HAP-1 (cell line): ENCODE results near the gene SMAD3.

Source experiments
- DNase-seq, 2 experiments: peaks; one replicate each; pipeline ENCODE4 v3.0.0-alpha.2; 2016 to 2020; ENCODE audit warnings: low spot score in 2 of 2
- H3K27me3 ChIP-seq: fragments of 250-450 bp; sonication (Bioruptor Pico); 2 replicates; pipeline ENCODE4 v1.5.1; 2020; ENCODE audit warnings: low read depth, mild to moderate bottlenecking, moderate library complexity
- H3K36me3 ChIP-seq: fragments of 250-450 bp; sonication (Bioruptor Pico); replicated peaks from 2 replicates; pipeline ENCODE4 v1.5.1; 2020; ENCODE audit warnings: mild to moderate bottlenecking
- H3K4me1 ChIP-seq: fragments of 250-450 bp; sonication (Bioruptor Pico); 2 replicates; pipeline ENCODE4 v1.5.1; 2020; ENCODE audit warnings: mild to moderate bottlenecking
- H3K4me3 ChIP-seq: fragments of 250-450 bp; sonication (Bioruptor Pico); 2 replicates; pipeline ENCODE4 v1.5.1; 2020; ENCODE audit warnings: mild to moderate bottlenecking, moderate library complexity
- H3K9me3 ChIP-seq: fragments of 250-450 bp; sonication (Bioruptor Pico); 2 replicates; pipeline ENCODE4 v1.5.1; 2020; ENCODE audit warnings: mild to moderate bottlenecking, moderate library complexity
- in situ Hi-C: fragments of 300-500 bp; cut with MboI; formaldehyde crosslinking; loops from 3 replicates; pipeline ENCODE4 v1.14.3; 2020; ENCODE audit warnings: low sequenced_read_pairs, inconsistent platforms, mixed read lengths

Gene SMAD3

DNA sequence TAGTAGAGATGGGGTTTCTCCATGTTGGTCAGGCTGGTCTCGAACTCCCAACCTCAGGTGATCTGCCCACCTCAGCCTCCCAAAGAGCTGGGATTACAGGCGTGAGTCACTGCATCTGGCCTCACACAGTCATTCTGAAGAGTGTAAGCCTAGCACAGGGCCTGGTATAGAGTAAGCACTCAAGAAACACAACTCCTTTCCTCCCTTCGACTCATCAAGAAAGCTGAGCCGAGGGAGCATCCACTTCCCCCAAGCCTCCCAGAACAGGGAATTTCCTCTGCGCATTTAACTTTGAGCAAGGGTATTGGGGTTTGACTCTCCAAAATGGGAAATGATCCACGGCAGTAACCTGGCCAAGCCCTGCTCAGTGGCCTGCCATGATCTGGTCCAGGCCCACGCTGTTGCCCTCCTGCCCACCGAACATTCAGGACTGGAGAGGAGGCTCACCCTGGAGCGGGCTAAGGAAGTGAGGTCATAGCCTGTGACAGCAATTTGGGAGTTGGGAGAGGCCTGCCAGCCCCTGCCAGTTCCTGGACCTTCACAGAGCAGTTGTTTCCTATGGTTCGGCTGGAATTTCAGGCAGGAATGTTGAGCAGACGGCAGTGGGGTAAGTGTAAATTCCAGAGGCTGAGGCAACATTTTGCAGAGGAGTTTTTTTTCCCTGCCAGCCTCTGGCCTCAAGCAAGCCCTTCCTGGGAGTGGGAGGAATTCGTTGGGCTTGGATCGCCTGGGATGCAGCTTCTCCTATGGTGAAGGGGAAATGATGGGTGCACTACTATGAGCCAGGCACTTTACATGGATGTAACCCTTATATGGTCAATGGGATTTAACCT lies 21.2 kb upstream of the SMAD3 start:
- no peaks in the 10 kb centered on the region for H3K36me3 ChIP-seq
- no peaks in the 10 kb centered on the region for H3K9me3 ChIP-seq
- no peaks in the 10 kb centered on the region for H3K27me3 ChIP-seq
- no peak overlapping the region for H3K4me3 ChIP-seq
- peaks cover 22% of the 10 kb centered on the region for H3K4me1 ChIP-seq
- in situ Hi-C loops, result no loop called here
- DNase-seq, result no peak

DNA sequence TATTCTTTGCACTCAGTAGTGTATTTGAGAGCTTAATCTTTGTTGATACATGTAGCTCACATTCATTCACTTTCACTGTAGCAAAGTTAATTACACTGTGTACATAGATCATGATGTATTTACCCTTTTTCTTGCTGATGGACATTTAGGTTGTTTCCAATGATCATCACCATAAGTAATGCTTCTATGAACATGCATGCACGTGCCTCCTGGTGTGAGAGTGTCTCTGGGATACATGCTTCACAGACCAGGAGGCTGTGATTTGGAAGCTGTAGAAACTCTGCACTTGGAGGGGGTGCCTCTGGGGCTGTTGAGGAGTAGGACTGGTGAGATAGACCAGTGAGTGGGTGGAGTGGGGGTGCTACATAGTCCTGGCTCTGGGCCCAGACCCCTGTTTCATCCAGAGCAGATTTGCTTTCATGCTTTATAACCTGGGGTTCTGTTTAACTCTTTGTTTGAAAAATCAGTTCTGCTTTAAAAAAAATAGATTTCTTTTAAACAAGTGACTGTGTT lies 18.2 kb upstream of the SMAD3 start:
- H3K36me3 ChIP-seq, result no peaks in the 10 kb centered on the region
- H3K4me3 ChIP-seq, result no peak overlapping the region
- no peaks in the 10 kb centered on the region for H3K27me3 ChIP-seq
- no peaks in the 10 kb centered on the region for H3K9me3 ChIP-seq
- DNase-seq, result no peak
- peaks cover 2% of the 10 kb centered on the region for H3K4me1 ChIP-seq
- in situ Hi-C loops, result no loop called here

DNA sequence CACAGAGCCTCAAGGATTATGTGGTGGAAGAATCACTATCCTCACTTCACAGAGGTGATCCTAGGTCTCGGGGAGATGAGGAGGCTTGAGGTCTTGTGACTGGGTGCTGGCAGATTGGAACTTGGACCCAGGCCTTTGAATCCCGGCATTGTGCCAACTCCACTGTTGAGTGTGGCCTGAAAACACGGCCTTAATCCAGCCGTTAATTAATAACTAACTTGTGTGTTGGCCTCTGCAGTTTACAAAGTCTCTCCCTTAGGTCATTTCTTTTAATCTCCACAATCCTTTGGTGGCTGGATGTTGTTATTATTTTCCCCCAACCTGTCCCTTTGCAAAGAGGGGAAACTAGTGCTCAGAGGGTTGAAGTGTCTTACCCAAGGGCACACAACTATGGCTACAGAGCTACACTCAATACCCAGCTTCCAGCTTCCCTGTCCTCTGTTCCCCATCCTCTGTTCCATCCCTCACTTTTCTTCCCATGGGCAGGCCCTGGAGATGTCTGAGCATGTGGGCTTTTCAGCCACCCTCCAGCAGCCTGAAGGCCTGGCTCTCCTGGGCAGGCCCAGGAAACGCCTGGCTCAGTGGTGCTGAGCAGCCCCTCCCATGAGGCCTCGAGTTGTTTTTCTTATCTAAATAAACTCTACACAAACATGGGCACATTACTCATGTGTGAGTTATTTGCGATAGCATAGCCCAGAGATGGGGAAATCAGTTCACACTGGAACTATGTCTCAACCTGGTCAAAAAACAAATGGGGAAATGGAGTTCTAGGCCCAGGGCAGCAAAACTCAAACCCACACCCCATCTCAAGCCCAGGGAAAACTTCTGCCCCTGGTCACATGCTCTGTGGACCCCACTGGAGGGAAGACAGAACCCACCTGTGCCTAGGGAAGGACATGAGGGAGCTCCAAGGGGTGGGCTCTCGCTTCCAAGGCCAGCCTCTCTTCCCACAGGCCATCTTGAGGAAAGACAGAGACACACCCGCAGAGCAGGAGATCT lies 16.8 kb upstream of the SMAD3 start:
- Histone ChIP-seq H3K9me3 (no peaks in the 10 kb centered on the region), H3K36me3 (no peaks in the 10 kb centered on the region), H3K4me1 (no peaks in the 10 kb centered on the region), H3K4me3 (no peak overlapping the region), H3K27me3 (no peaks in the 10 kb centered on the region)
- no peak for DNase-seq
- in situ Hi-C loops, result no loop called here

DNA sequence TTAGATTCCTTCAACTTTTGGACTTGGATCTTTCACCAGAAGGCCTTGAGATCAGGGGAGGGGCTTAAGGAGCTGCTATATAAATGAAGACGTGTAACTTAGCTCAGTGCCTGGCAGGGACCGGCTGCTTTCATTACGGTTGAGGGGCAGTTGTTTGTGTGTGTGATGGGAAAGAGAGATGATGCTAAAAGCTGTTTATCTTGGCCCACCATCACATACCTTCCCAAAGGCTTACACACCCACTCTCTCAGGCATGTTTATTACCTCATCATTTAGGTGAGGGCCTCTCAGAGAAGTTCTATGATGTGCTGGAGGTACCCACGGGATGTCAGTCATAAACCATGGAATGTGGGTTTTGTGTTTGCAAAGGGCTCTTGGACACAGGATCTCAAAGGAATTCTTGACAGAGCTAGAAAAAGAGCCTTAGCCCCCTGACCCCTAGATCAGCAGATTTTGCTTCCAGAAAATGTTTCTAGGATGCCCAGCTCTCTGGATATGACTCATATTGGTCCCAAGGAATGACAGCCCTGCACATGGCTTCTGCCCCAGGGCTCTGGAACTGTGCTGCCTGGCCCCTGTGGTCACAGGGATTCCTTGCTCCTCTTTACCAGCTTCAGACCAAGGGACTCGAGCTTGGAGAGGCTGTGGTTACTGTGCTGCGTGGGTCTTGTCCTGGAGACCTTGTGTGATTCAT lies 15.9 kb upstream of the SMAD3 start:
- DNase-seq, result no peak
- H3K4me1 ChIP-seq, result no peaks in the 10 kb centered on the region
- H3K36me3 ChIP-seq, result no peaks in the 10 kb centered on the region
- no peak overlapping the region for H3K4me3 ChIP-seq
- no peaks in the 10 kb centered on the region for H3K27me3 ChIP-seq
- in situ Hi-C loops, result no loop called here
- no peaks in the 10 kb centered on the region for H3K9me3 ChIP-seq

DNA sequence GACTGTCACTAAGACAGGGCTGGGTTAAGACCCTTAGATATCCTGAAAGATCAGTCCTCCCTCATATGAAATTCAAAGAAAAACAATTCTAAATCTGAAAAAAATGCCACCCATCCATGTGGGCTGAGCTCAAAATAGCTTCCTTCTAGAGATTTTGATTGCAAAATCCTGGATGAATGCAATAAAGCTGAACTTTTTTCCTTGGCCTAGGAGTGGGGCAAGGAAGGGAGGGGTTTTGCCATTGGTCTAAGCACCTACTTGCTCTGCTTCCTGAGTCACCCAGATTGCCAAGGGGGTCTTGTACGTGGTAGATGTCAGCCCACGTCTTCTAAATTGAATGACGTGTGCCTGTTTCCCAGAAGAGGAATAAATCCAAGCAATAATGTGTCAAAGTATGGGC lies 15.3 kb upstream of the SMAD3 start:
- in situ Hi-C loops, result no loop called here
- H3K36me3 ChIP-seq, result no peaks in the 10 kb centered on the region
- H3K9me3 ChIP-seq, result no peaks in the 10 kb centered on the region
- no peak overlapping the region for H3K4me3 ChIP-seq
- H3K4me1 ChIP-seq, result no peaks in the 10 kb centered on the region
- H3K27me3 ChIP-seq, result no peaks in the 10 kb centered on the region
- no peak for DNase-seq

DNA sequence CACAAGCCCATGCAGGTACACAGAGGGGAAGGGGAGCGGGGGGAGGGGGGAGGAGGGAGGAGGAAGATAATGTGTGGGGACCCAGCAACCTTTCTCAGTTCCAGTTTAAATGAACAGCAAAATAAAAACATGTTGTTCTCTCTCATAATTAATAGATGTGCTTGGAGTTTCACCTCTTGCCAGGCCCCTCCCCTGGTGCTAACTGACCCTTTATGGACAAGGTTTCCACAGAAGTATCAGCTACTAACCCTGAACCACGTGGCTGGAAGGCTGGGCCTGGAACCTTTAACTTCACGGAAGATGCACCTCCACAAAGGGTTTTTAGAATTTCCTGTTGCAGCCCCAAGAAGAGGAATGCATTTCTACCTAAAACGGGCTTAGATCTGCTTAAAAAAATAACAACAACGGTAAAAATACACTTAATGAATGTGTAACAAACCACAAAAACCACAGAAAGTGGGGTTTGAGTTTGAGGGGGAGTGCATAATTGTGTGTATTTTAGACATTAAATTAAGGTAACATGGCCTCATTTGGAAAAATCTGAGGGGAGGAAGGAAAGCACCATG lies 14.8 kb upstream of the SMAD3 start:
- in situ Hi-C loops, result no loop called here
- no peak overlapping the region for H3K4me3 ChIP-seq
- no peaks in the 10 kb centered on the region for H3K4me1 ChIP-seq
- H3K36me3 ChIP-seq, result no peaks in the 10 kb centered on the region
- no peaks in the 10 kb centered on the region for H3K9me3 ChIP-seq
- no peak for DNase-seq
- H3K27me3 ChIP-seq, result no peaks in the 10 kb centered on the region

DNA sequence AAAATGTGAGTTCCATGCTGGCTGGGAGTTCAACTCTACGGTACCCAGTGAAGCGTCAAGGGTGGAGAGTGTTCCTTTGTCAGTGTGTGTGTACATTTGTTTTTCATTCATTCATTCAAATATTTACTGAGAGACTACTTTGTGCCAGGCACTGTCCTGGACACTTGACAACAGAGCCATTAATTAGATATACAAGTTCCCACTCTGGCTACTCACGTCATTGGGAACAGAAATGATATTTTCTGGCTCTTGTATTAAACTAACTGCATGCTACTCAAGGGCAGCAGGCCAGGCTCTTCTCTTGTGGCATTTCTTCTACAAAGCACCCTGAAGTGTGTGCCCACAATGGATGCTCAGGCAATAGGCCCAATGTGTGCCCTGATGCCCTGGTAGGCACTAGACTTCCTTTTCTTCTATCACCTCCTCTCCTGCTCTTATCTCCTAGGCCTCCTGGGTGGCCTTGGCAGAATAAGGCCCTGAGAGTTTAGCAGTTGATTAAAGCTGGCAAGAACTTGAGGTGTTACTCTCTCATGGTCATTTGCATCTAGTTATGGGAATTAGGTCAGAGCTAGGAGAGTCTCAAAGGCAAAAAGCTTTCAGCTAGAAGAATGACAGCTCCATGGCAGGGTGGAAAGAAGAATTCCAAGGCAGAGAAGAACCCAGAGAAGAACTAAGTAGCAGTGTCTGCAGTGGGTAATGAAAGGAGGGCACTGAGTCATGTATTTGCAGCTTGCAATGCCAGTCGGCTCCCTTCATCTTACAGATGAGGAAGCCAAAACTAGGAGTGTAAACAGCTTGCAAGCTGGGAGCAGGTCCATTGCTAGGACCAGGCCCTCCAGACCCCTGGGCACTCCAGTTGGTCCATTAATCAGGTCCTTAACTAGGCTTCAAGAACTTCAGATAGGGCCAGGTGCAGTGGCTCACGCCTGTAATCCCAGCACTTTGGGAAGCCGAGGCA lies 14.0 kb upstream of the SMAD3 start:
- H3K36me3 ChIP-seq, result no peaks in the 10 kb centered on the region
- H3K4me3 ChIP-seq, result no peak overlapping the region
- DNase-seq, result no peak
- H3K9me3 ChIP-seq, result no peaks in the 10 kb centered on the region
- H3K4me1 ChIP-seq, result no peaks in the 10 kb centered on the region
- in situ Hi-C loops, result no loop called here
- H3K27me3 ChIP-seq, result no peaks in the 10 kb centered on the region

DNA sequence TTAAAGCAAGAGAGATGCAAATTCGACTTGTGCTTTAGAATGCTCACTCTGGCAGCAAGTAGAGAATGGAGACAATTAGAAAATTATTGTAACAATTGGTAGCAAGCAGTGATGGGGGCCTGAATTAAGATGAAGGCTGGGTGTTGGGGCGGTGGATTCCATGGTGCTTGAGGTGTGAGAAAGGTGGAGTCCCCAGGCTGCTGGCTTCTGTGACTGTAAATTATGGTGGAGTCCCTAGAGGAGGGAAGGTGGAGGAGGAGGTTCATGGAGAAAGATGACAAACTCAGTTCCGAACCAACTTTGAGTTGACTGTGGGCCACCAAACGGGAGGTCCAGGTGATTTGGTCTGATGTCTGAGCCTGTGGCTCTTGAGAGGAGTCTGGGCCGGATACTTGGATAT lies 10.7 kb upstream of the SMAD3 start:
- no peak for DNase-seq
- no peak overlapping the region for H3K4me3 ChIP-seq
- in situ Hi-C loops, result no loop called here
- no peaks in the 10 kb centered on the region for H3K9me3 ChIP-seq
- H3K36me3 ChIP-seq, result no peaks in the 10 kb centered on the region
- no peaks in the 10 kb centered on the region for H3K27me3 ChIP-seq
- H3K4me1 ChIP-seq, result peaks cover 4% of the 10 kb centered on the region

DNA sequence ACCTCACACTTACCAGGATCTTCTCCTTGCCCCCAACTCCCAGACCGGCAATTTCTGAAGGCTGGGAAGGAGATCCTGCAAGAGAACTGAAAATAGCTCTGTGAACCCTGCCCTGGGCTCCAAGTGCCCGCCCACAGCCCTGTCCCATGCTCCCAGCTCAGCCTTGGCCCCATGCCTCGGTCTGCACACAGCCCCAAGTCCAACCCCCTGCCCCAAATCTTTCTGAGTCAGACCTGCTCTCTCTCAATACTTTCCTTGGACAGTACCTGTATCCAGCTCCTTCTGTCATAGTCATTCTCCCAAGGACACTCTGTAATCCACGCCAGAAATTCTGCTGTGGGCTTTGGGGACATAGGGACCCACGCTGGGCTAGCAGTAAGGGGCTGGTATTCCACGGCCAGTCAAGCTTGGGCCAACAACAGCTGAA lies 6.3 kb upstream of the SMAD3 start:
- H3K27me3 ChIP-seq, result no peaks in the 10 kb centered on the region
- no peak for DNase-seq
- no peaks in the 10 kb centered on the region for H3K36me3 ChIP-seq
- no peaks in the 10 kb centered on the region for H3K9me3 ChIP-seq
- peaks cover 11% of the 10 kb centered on the region for H3K4me1 ChIP-seq
- no peak overlapping the region for H3K4me3 ChIP-seq
- in situ Hi-C loops, result no loop called here

DNA sequence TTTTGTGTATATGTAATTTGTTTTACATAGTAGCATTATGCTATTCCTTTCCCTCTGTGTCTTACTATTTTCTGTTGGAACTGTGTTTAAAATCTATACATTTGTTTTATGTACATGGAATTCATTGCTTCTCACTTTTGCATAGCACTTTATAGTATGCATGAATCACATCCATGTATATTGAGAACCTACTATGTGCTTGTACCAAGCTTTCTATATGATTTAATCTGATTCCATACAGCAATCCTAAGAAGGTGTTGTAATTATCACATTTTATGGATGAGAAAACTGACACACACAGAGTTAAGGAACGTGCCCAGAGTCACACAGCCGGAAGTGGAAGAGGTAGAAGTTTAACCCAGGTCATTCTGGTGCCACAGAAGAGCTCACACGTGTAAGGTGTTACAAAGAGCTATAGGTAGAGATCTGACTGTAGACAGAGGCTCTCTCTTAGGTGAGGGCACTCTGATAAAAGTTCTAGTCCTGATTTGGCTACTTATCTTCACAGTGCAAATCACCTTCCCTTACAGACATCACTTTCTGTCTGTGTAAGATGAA lies 3.5 kb upstream of the SMAD3 start:
- no peaks in the 10 kb centered on the region for H3K36me3 ChIP-seq
- in situ Hi-C loops, result no loop called here
- DNase-seq, result no peak
- no peaks in the 10 kb centered on the region for H3K27me3 ChIP-seq
- no peaks in the 10 kb centered on the region for H3K9me3 ChIP-seq
- no peak overlapping the region for H3K4me3 ChIP-seq
- peaks cover 21% of the 10 kb centered on the region for H3K4me1 ChIP-seq

DNA sequence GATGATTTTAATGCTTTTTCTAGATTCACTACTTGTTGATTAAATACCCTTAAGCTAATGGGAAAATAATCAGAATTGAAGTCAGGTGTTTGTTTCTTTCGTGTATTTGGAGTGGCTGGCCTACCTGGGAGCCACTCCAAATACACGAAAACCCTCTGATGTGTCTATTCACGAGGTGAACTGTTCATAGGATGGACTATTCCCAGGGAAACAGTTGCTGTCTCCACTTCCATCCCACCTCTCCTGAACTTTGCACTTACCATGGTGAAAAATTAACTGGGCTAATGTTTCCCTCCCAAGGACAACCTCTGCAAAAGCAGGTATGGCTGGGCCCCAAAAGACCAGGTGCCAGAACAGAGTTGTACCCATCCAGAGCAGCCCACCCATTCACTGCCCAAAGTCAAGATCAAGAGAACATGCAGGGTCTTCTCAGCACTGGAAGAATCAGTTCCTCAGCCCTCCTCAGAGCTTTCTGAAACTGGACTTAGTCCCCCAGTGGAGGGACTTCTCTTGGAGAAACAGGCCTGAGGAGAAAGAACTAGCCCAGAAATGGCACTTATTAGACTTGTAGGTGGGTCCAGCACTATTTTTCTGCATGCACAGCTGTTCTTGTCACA lies 2.9 kb upstream of the SMAD3 start:
- Histone ChIP-seq H3K27me3 (no peaks in the 10 kb centered on the region), H3K4me1 (peaks cover 23% of the 10 kb centered on the region), H3K36me3 (no peaks in the 10 kb centered on the region), H3K4me3 (no peak overlapping the region), H3K9me3 (no peaks in the 10 kb centered on the region)
- in situ Hi-C loops, result no loop called here
- no peak for DNase-seq
